Uterus (tissue), 2 donors: ENCODE measurements around the gene MAP4K3.

ENCODE experiments used
- CTCF ChIP-seq, 4 experiments: fragments of 200-600 bp in 2 of 4; fragments of 450-650 bp in 2 of 4; sonication (generic) in 2 of 4; IDR thresholded peaks; one replicate each; pipeline ENCODE4 v1.5.1; 2016 to 2019; ENCODE audit warnings: antibody characterized with exemption in 4 of 4, mild to moderate bottlenecking in 2 of 4, moderate library complexity in 1 of 4
- POLR2A ChIP-seq, 2 donors: fragments of 450-650 bp; IDR thresholded peaks; one replicate each; pipeline ENCODE4 v1.6.1; 2016; ENCODE audit warnings: antibody characterized with exemption in 2 of 2, mild to moderate bottlenecking in 1 of 2, moderate library complexity in 1 of 2

DNA sequence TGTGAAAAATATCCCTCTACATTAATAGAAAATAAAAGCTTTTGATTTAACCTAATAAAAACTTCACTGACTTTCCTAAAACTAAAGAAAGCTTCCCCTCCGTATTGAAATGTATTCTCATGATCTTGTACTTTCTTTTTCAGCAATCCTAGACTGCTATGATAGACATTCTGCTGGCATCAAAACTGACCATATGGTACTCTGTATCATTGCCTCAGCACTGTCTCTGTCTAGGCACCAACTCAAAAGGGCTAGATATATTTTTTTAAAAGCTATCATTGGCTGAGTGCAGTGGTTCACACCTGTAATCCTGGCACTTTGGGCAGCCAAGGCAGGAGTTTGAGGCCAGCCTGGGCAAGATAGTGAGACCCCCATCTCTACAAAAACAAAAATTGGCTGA, 226.2 kb downstream of the MAP4K3 start:
- no peak for TF ChIP-seq POLR2A (IDR thresholded peaks at IDR 0.05)
- no peak for TF ChIP-seq CTCF (IDR thresholded peaks at IDR 0.05)
